K562 (cell line): ENCODE results near the gene ZNF775.

Experiments
- ARNT ChIP-seq, 2 experiments: fragments of 450-650 bp; IDR thresholded peaks; 2 replicates each; pipeline ENCODE4 v1.6.1; 2016; ENCODE audit warnings: mild to moderate bottlenecking in 1 of 2
- ELF4 ChIP-seq: fragments of 450-650 bp; formaldehyde crosslinking; IDR thresholded peaks from 2 replicates; pipeline ENCODE4 v1.4.0; 2022; ENCODE audit warnings: missing genetic modification characterization
- GATAD2A ChIP-seq: fragments of 450-650 bp; IDR thresholded peaks from 2 replicates; pipeline ENCODE4 v1.6.1; 2017
- NRF1 ChIP-seq, 2 experiments: fragments of 450-650 bp; IDR thresholded peaks in 1 of 2; conservative IDR thresholded peaks in 1 of 2; 2 replicates each; pipeline ENCODE4 v1.6.1; 2014; ENCODE audit warnings: mild to moderate bottlenecking in 2 of 2
- POLR2AphosphoS5 ChIP-seq: IDR thresholded peaks from 2 replicates; pipeline ENCODE4 v1.6.1; 2011; ENCODE audit warnings: mild to moderate bottlenecking, low read depth, low read length, moderate library complexity; ENCODE audit not compliant: control insufficient read depth, insufficient read depth
- SMAD1 ChIP-seq: fragments of 150-350 bp; IDR thresholded peaks from 2 replicates; pipeline ENCODE4 v1.6.1; 2014; ENCODE audit warnings: low read length, low read depth; ENCODE audit not compliant: partially characterized antibody
- TF ChIP-seq, protein P1 (sequence below): fragments of 450-650 bp; formaldehyde crosslinking; IDR thresholded peaks from 2 replicates; pipeline ENCODE4 v1.4.0; 2020; ENCODE audit warnings: mild to moderate bottlenecking, mixed read lengths

DNA sequence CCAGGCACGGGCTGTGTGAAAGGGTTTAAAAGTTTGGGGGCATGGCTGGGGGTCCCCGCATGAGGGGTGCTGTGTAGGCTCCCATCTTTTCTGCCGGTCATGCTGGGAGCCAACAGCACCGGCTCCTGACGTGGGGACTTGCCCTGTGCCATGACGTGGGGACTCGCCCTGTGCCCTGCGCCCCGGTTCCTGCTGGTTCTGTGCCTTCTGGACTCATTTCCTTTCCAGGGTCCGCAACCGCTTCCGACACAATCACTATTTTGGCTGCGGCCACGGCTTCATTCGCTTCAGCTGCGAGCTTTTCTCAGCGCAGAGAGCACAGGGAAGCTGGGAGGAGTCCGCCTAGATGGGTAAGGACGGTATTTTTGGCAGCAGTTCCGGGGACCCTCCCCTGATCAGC is 63.7 kb downstream of the ZNF775 start:
- TF ChIP-seq NRF1 (conservative IDR thresholded peaks at IDR 0.05 in 1 of 2, IDR thresholded peaks at IDR 0.05 in 1 of 2), result no peak
- TF ChIP-seq ELF4 (CRISPR knock-in tag), result no peak
- TF ChIP-seq, protein P1, sequence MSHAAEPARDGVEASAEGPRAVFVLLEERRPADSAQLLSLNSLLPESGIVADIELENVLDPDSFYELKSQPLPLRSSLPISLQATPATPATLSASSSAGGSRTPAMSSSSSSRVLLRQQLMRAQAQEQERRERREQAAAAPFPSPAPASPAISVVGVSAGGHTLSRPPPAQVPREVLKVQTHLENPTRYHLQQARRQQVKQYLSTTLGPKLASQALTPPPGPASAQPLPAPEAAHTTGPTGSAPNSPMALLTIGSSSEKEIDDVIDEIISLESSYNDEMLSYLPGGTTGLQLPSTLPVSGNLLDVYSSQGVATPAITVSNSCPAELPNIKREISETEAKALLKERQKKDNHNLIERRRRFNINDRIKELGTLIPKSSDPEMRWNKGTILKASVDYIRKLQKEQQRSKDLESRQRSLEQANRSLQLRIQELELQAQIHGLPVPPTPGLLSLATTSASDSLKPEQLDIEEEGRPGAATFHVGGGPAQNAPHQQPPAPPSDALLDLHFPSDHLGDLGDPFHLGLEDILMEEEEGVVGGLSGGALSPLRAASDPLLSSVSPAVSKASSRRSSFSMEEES (CRISPR knock-in tag), result no peak
- TF ChIP-seq POLR2AphosphoS5, result no peak
- no peak for TF ChIP-seq GATAD2A
- TF ChIP-seq ARNT (IDR thresholded peaks at IDR 0.05), result no peak
- TF ChIP-seq SMAD1, result no peak
